ENCODE data around the gene MRPL9.

MRPL9 gene

GRCh38 chr1:151729966-151730291 is 33.4 kb downstream of the MRPL9 start:
- no peaks in the 10 kb centered on the region for H3F3A ChIP-seq (ENCODE audit: control insufficient read depth, insufficient read depth)
- H3K9me3 ChIP-seq (ENCODE audit: control insufficient read depth, insufficient read depth, low read length), result no peaks in the 10 kb centered on the region
- no peak overlapping the region for H3K4me3 ChIP-seq (ENCODE audit: low read length)
- no peaks in the 10 kb centered on the region for H3K4me1 ChIP-seq (ENCODE audit: control insufficient read depth, low read length)
- no peak overlapping the region for H3K4me2 ChIP-seq (ENCODE audit: low read length)
- no peaks in the 10 kb centered on the region for H4K20me1 ChIP-seq (ENCODE audit: control insufficient read depth, insufficient read depth, low read depth, low read length)
- H3K79me2 ChIP-seq (ENCODE audit: control insufficient read depth, low read length), result no peaks in the 10 kb centered on the region
- no peaks in the 10 kb centered on the region for H3K36me3 ChIP-seq (ENCODE audit: control insufficient read depth, low read length)
- H3K27ac ChIP-seq (ENCODE audit: low read depth, low read length), result no peak overlapping the region
- peaks cover 38% of the 10 kb centered on the region for H3K27me3 ChIP-seq (ENCODE audit: control insufficient read depth, low read length)
- H3K9me2 ChIP-seq (replicated peaks; ENCODE audit: control insufficient read depth, low read length), result no peaks in the 10 kb centered on the region
- TF ChIP-seq CTCF (IDR thresholded peaks at IDR 0.05; ENCODE audit: low read depth, low read length, poor library complexity, severe bottlenecking) (no peak), EZH2phosphoT487 (IDR thresholded peaks at IDR 0.05; ENCODE audit: borderline replicate concordance, low read length) (no peak)

- no peaks in the 10 kb centered on the region for H3K9me3 ChIP-seq (ENCODE audit: control insufficient read depth, insufficient read depth, low read length)
- H4K20me1 ChIP-seq (ENCODE audit: control insufficient read depth, insufficient read depth, low read depth, low read length), result no peaks in the 10 kb centered on the region
- peaks cover 40% of the 10 kb centered on the region for H3K27me3 ChIP-seq (ENCODE audit: control insufficient read depth, low read length)
- H3K79me2 ChIP-seq (ENCODE audit: control insufficient read depth, low read length), result no peaks in the 10 kb centered on the region
- H3K27ac ChIP-seq (ENCODE audit: low read depth, low read length), result no peak overlapping the region
- TF ChIP-seq CTCF (IDR thresholded peaks at IDR 0.05; ENCODE audit: low read depth, low read length, poor library complexity, severe bottlenecking) (no peak), EZH2phosphoT487 (IDR thresholded peaks at IDR 0.05; ENCODE audit: borderline replicate concordance, low read length) (no peak)
- no peak overlapping the region for H3K4me3 ChIP-seq (ENCODE audit: low read length)
- no peak overlapping the region for H3K4me2 ChIP-seq (ENCODE audit: low read length)
- H3K4me1 ChIP-seq (ENCODE audit: control insufficient read depth, low read length), result no peaks in the 10 kb centered on the region
- no peaks in the 10 kb centered on the region for H3F3A ChIP-seq (ENCODE audit: control insufficient read depth, insufficient read depth)
- no peaks in the 10 kb centered on the region for H3K9me2 ChIP-seq (replicated peaks; ENCODE audit: control insufficient read depth, low read length)
- H3K36me3 ChIP-seq (ENCODE audit: control insufficient read depth, low read length), result no peaks in the 10 kb centered on the region
These were observed 33.9 kb downstream of the MRPL9 start for GRCh38 chr1:151729157-151729965.

GRCh38 chr1:151728151-151729054 is 34.9 kb downstream of the MRPL9 start:
- Histone ChIP-seq H3K27ac (ENCODE audit: low read depth, low read length) (no peak overlapping the region), H3F3A (ENCODE audit: control insufficient read depth, insufficient read depth) (no peaks in the 10 kb centered on the region), H3K4me2 (ENCODE audit: low read length) (no peak overlapping the region), H3K9me2 (replicated peaks; ENCODE audit: control insufficient read depth, low read length) (no peaks in the 10 kb centered on the region), H3K27me3 (ENCODE audit: control insufficient read depth, low read length) (peaks cover 47% of the 10 kb centered on the region), H4K20me1 (ENCODE audit: control insufficient read depth, insufficient read depth, low read depth, low read length) (no peaks in the 10 kb centered on the region), H3K4me1 (ENCODE audit: control insufficient read depth, low read length) (no peaks in the 10 kb centered on the region), H3K4me3 (ENCODE audit: low read length) (no peak overlapping the region), H3K79me2 (ENCODE audit: control insufficient read depth, low read length) (no peaks in the 10 kb centered on the region), H3K36me3 (ENCODE audit: control insufficient read depth, low read length) (no peaks in the 10 kb centered on the region), H3K9me3 (ENCODE audit: control insufficient read depth, insufficient read depth, low read length) (no peaks in the 10 kb centered on the region)
- no peak for TF ChIP-seq EZH2phosphoT487 (IDR thresholded peaks at IDR 0.05; ENCODE audit: borderline replicate concordance, low read length)
